HepG2 (cell line): ENCODE results near the gene PGP. TPM values are rescaled to one million over a fixed set of nuclear protein-coding genes. Genes with fewer than 3 reads are reported as not detected.

Experiments used
- DNMT3B ChIP-seq: conservative IDR thresholded peaks from 2 replicates; pipeline ENCODE4 v1.6.1; 2016; ENCODE audit warnings: missing biosample characterization, control low read depth
- FOXC1 ChIP-seq: sonication (generic); formaldehyde crosslinking; IDR thresholded peaks from 2 replicates; pipeline ENCODE4 v1.8.0; 2022; ENCODE audit warnings: mild to moderate bottlenecking, missing genetic modification reagents, borderline replicate concordance
- HDAC1 ChIP-seq: sonication (generic); formaldehyde crosslinking; IDR thresholded peaks from 2 replicates; pipeline ENCODE4 v1.5.1; 2020; ENCODE audit warnings: mild to moderate bottlenecking, missing genetic modification reagents
- IKZF5 ChIP-seq: IDR thresholded peaks from 2 replicates; pipeline ENCODE4 v1.6.1; 2018; ENCODE audit warnings: missing genetic modification reagents, mild to moderate bottlenecking, missing compliant biosample characterization
- IRF1 ChIP-seq: sonication (generic); formaldehyde crosslinking; IDR thresholded peaks from 2 replicates; pipeline ENCODE4 v1.4.0; 2020; ENCODE audit warnings: low read depth, mild to moderate bottlenecking, missing genetic modification reagents
- KLF11 ChIP-seq: IDR thresholded peaks from 2 replicates; pipeline ENCODE4 v1.6.1; 2016; ENCODE audit warnings: missing compliant biosample characterization
- MLXIP ChIP-seq: sonication (generic); formaldehyde crosslinking; IDR thresholded peaks from 2 replicates; pipeline ENCODE4 v1.9.0; 2021; ENCODE audit warnings: missing genetic modification reagents, borderline replicate concordance
- MTF1 ChIP-seq: sonication (generic); formaldehyde crosslinking; IDR thresholded peaks from 2 replicates; pipeline ENCODE4 v1.5.0; 2020; ENCODE audit warnings: missing genetic modification reagents
- MTF2 ChIP-seq: sonication (generic); formaldehyde crosslinking; IDR thresholded peaks from 2 replicates; pipeline ENCODE4 v1.5.0; 2020; ENCODE audit warnings: missing genetic modification reagents, borderline replicate concordance
- RBM22 ChIP-seq: fragments of 200-400 bp; formaldehyde crosslinking; optimal IDR thresholded peaks from 2 replicates; pipeline ENCODE3; 2017; ENCODE audit warnings: mild to moderate bottlenecking, low read length, moderate library complexity
- RXRA ChIP-seq: sonication (generic); formaldehyde crosslinking; IDR thresholded peaks from 2 replicates; pipeline ENCODE4 v1.5.1; 2020; ENCODE audit warnings: missing genetic modification reagents
- SMC3 ChIP-seq: IDR thresholded peaks from 2 replicates; pipeline ENCODE4 v1.6.1; 2011; ENCODE audit warnings: low read length, improper control_type of control experiment
- SNRNP70 ChIP-seq: fragments of 200-400 bp; formaldehyde crosslinking; IDR thresholded peaks from 2 replicates; pipeline ENCODE4 v1.6.1; 2017; ENCODE audit warnings: mild to moderate bottlenecking, low read depth, low read length, moderate library complexity
- TCF7 ChIP-seq: sonication (generic); IDR thresholded peaks from 2 replicates; pipeline ENCODE4 v1.6.1; 2016; ENCODE audit warnings: antibody characterized with exemption, low read depth
- TFDP2 ChIP-seq: sonication (generic); formaldehyde crosslinking; IDR thresholded peaks from 2 replicates; pipeline ENCODE4 v1.4.0; 2020; ENCODE audit warnings: missing genetic modification reagents
- ZBTB34 ChIP-seq: sonication (generic); formaldehyde crosslinking; IDR thresholded peaks from 2 replicates; pipeline ENCODE4 v1.8.0; 2022; ENCODE audit warnings: mild to moderate bottlenecking, missing genetic modification reagents
- ZNF280D ChIP-seq: sonication (generic); formaldehyde crosslinking; IDR thresholded peaks from 2 replicates; pipeline ENCODE4 v1.5.1; 2020; ENCODE audit warnings: mild to moderate bottlenecking, missing genetic modification reagents
- ZNF468 ChIP-seq: sonication (generic); formaldehyde crosslinking; IDR thresholded peaks from 2 replicates; pipeline ENCODE4 v1.8.0; 2022; ENCODE audit warnings: mild to moderate bottlenecking, moderate library complexity, missing genetic modification reagents
- ZNF616 ChIP-seq: sonication (generic); formaldehyde crosslinking; IDR thresholded peaks from 2 replicates; pipeline ENCODE4 v1.5.0; 2020; ENCODE audit warnings: low read depth, mild to moderate bottlenecking, missing genetic modification reagents
- ZNF652 ChIP-seq: IDR thresholded peaks from 2 replicates; pipeline ENCODE4 v1.6.1; 2016; ENCODE audit warnings: low read depth, borderline replicate concordance
- ZNF772 ChIP-seq: sonication (generic); formaldehyde crosslinking; IDR thresholded peaks from 2 replicates; pipeline ENCODE4 v1.5.0; 2020; ENCODE audit warnings: mild to moderate bottlenecking, missing genetic modification reagents
- polyA plus RNA-seq, 8 experiments: library from polyadenylated mRNA; depleted of rRNA in 3 of 8; stranded (reverse) in 7 of 8; unstranded in 1 of 8; fragments of >200 nt; fragmentation: Illumina TruSeq in 4 of 8; extraction: Trizol in 4 of 8; gene quantifications; 2 replicates each; pipeline versions ENCODE4 v1.2.1 to v1.2.3, GENCODE V29; 2011 to 2016; ENCODE audit warnings: low read depth in 4 of 8, missing spikeins in 1 of 8, mixed read lengths in 1 of 8; ENCODE audit not compliant: insufficient read depth in 1 of 8
- total RNA-seq, 5 experiments: library from RNA; depleted of rRNA; stranded (reverse); fragments of >200 nt; fragmentation: Illumina TruSeq; extraction: Trizol; gene quantifications; 2 replicates each; pipeline ENCODE4 v1.2.3, GENCODE V29; 2016; ENCODE audit warnings: low read depth in 1 of 5

The PGP gene
- total and polyA plus RNA-seq, 2 of the 13 experiments (the other 11 are each of a cell fraction or from before 2014, with no cell fraction given) = 7.3 to 18.3 TPM

- peak; percentile 27; the same call in 1 of the 2 replicates for TF ChIP-seq HDAC1 (CRISPR knock-in tag)
- no peak for TF ChIP-seq RBM22
- TF ChIP-seq FOXC1 (CRISPR knock-in tag) = no peak
- TF ChIP-seq KLF11 (CRISPR knock-in tag) = no peak
- no peak for TF ChIP-seq TFDP2
- TF ChIP-seq ZNF468 (CRISPR knock-in tag) = 0 out of 2 replicates have a peak, but pooled peaks have one; percentile 46
- TF ChIP-seq ZBTB34 (CRISPR knock-in tag) = no peak
- no peak for TF ChIP-seq ZNF652
- TF ChIP-seq MLXIP (CRISPR knock-in tag) = no peak
- TF ChIP-seq MTF1 (CRISPR knock-in tag) = no peak
- no peak for TF ChIP-seq IRF1 (CRISPR knock-in tag)
- TF ChIP-seq IKZF5 (CRISPR knock-in tag) = no peak
- peak; percentile 49; the same call in 1 of the 2 replicates for TF ChIP-seq ZNF772
- no peak for TF ChIP-seq ZNF616 (CRISPR knock-in tag)
- no peak for TF ChIP-seq RXRA (CRISPR knock-in tag)
- TF ChIP-seq SNRNP70 = no peak
- TF ChIP-seq TCF7 = no peak
- TF ChIP-seq SMC3 = peak; percentile 36; the same call in 1 of the 2 replicates
- TF ChIP-seq MTF2 = no peak
- TF ChIP-seq ZNF280D (CRISPR knock-in tag) = no peak
- no peak for TF ChIP-seq DNMT3B (CRISPR knock-in tag)
These were observed 19.8 kb downstream of the PGP start (continued) for GRCh38 chr16:2194852-2195321.
